Central memory CD8-positive, alpha-beta T cell (primary cell): ENCODE data around the gene BRD3OS.
"Not testable (repeated sequence)": the region's sequence is repeated elsewhere in the genome, so short reads cannot be mapped to it uniquely, and the experiment has no call there.

ENCODE experiments used
- ATAC-seq: fragments of 150-1000 bp; cut with Tn5 transposase; replicated peaks from 2 replicates; pipeline ENCODE4 v1.10.0; 2022; ENCODE audit warnings: mild to moderate bottlenecking, moderate FRiP score, moderate number of reproducible peaks; ENCODE audit not compliant: poor library complexity, severe bottlenecking; ENCODE audit errors: extremely low read depth
- DNase-seq, 2 donors: peaks; one replicate each; pipeline ENCODE4 v3.0.0; 2021; ENCODE audit warnings: low spot score in 2 of 2
- H3K27ac Mint-ChIP-seq: one replicate; pipeline ENCODE4 v1.8.0; 2022; ENCODE audit warnings: low read depth, mild to moderate bottlenecking, moderate library complexity, mixed read lengths
- H3K27me3 Mint-ChIP-seq: one replicate; pipeline ENCODE4 v1.8.0; 2022; ENCODE audit warnings: mixed read lengths
- H3K36me3 Mint-ChIP-seq: one replicate; pipeline ENCODE4 v1.8.0; 2022; ENCODE audit warnings: mild to moderate bottlenecking, moderate library complexity, mixed read lengths; ENCODE audit not compliant: insufficient read depth
- H3K4me1 Mint-ChIP-seq: one replicate; pipeline ENCODE4 v1.8.0; 2022; ENCODE audit warnings: mixed read lengths
- H3K4me3 Mint-ChIP-seq: one replicate; pipeline ENCODE4 v1.8.0; 2022; ENCODE audit warnings: mild to moderate bottlenecking, moderate library complexity, mixed read lengths
- H3K9me3 Mint-ChIP-seq: one replicate; pipeline ENCODE4 v1.8.0; 2022; ENCODE audit warnings: mixed read lengths

The BRD3OS gene

DNA sequence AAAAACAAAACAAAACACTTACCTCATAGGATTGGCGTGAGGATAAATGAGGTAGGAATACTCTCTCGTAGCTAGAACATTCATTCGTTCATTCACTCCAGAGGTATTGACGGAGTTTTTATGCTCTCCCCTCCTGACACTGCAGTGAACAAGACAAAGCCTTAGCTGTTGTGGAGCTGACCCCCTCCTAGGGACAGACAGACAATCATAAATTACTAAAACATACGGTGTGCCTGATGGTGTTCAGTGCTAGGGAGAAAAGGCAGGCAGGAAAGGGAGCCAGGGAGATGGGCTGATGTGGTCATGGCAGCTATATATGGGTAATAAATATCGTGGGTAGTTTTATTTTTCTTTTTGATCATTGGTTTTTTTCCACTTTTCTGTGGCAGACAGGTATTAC, 48.2 kb downstream of the BRD3OS start:
- peaks cover 7% of the 10 kb centered on the region for H3K36me3 Mint-ChIP-seq
- ATAC-seq = no peak
- DNase-seq = no peak
- peaks cover 51% of the 10 kb centered on the region for H3K27me3 Mint-ChIP-seq
- no peaks in the 10 kb centered on the region for H3K9me3 Mint-ChIP-seq
- H3K4me1 Mint-ChIP-seq = no peaks in the 10 kb centered on the region
- no peak overlapping the region for H3K27ac Mint-ChIP-seq
- H3K4me3 Mint-ChIP-seq = no peak overlapping the region

DNA sequence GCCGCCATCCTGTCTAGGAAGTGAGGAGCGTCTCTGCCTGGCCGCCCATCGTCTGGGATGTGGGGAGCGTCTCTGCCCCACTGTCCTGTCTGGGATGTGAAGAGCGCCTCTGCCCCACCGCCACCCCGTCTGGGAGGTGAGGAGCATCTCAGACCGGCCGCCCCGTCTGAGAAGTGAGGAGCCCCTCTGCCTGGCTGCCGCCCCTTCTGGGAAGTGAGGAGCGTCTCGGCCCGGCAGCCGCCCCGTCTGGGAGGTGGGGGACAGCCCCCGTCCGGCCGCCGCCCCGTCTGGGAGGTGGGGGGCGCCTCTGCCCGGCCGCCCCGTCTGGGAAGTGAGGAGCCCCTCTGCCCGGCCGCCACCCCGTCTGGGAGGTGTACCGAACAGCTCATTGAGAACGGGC, 50.4 kb downstream of the BRD3OS start:
- H3K9me3 Mint-ChIP-seq, H3K27ac Mint-ChIP-seq, H3K4me1 Mint-ChIP-seq, H3K36me3 Mint-ChIP-seq, ATAC-seq, H3K4me3 Mint-ChIP-seq, DNase-seq: not testable (repeated sequence)
- peaks cover 56% of the 10 kb centered on the region for H3K27me3 Mint-ChIP-seq

DNA sequence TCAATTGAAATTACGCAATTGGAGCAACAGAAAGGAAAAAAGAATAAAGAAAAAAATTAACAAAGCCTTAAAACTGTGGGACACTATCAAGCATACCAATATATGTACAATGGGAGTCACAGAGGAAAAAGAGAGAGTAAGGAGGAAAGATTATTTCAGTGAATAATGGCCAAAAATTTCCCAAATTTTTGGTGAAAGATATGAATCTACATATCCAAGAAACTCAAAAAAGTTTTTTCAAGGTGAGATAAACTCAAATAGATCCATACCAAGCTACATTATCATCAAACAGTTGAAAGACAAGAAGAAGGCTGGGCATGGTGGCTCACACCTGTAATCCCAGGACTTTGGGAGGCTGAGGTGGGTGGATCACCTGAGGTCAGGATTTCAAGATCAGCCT, 51.4 kb downstream of the BRD3OS start:
- H3K27ac Mint-ChIP-seq = no peak overlapping the region
- H3K36me3 Mint-ChIP-seq = peaks cover 4% of the 10 kb centered on the region
- DNase-seq = no peak
- H3K4me1 Mint-ChIP-seq = no peaks in the 10 kb centered on the region
- peaks cover 6% of the 10 kb centered on the region for H3K9me3 Mint-ChIP-seq
- no peak for ATAC-seq
- peaks cover 59% of the 10 kb centered on the region for H3K27me3 Mint-ChIP-seq
- no peak overlapping the region for H3K4me3 Mint-ChIP-seq
